Endothelial cell (in vitro differentiated cells): ENCODE measurements around the gene IFNA16. TPM values are rescaled to one million over a fixed set of nuclear protein-coding genes. Genes with fewer than 3 reads are reported as not detected.
"Not testable (repeated sequence)": the region's sequence is repeated elsewhere in the genome, so short reads cannot be mapped to it uniquely, and the experiment has no call there.

Source experiments
- DNase-seq: peaks from one replicate; pipeline ENCODE4 v3.0.0; 2021; ENCODE audit warnings: low spot score
- H3K27ac Mint-ChIP-seq: one replicate; pipeline ENCODE4 v1.8.0; 2021; ENCODE audit warnings: mixed read lengths, inconsistent platforms; ENCODE audit not compliant: unreplicated experiment
- H3K27me3 Mint-ChIP-seq: one replicate; pipeline ENCODE4 v1.8.0; 2021; ENCODE audit warnings: mild to moderate bottlenecking, moderate library complexity, mixed read lengths, inconsistent platforms; ENCODE audit not compliant: unreplicated experiment
- H3K36me3 Mint-ChIP-seq: one replicate; pipeline ENCODE4 v1.8.0; 2021; ENCODE audit warnings: mild to moderate bottlenecking, low read depth, mixed read lengths, inconsistent platforms; ENCODE audit not compliant: unreplicated experiment
- H3K4me1 Mint-ChIP-seq: one replicate; pipeline ENCODE4 v1.8.0; 2021; ENCODE audit warnings: mild to moderate bottlenecking, mixed read lengths, inconsistent platforms; ENCODE audit not compliant: unreplicated experiment
- H3K4me3 Mint-ChIP-seq: one replicate; pipeline ENCODE4 v1.8.0; 2021; ENCODE audit warnings: mild to moderate bottlenecking, mixed read lengths, inconsistent platforms; ENCODE audit not compliant: unreplicated experiment
- H3K9me3 Mint-ChIP-seq: one replicate; pipeline ENCODE4 v1.8.0; 2021; ENCODE audit warnings: mixed read lengths, inconsistent platforms; ENCODE audit not compliant: unreplicated experiment
- total RNA-seq: library from RNA; stranded (reverse); fragmentation: NEBNext Ultra II Directional; extraction: Animal tissue kit (Norgen Biotek cat#: 25700); gene quantifications from one replicate; pipeline ENCODE4 v1.2.1, GENCODE V29; 2021; ENCODE audit not compliant: unreplicated experiment
- TF ChIP-seq, protein P1 (sequence below): fragments of 200-600 bp; sonication (generic); IDR thresholded peaks from one replicate; pipeline ENCODE4 v1.5.0; 2021; ENCODE audit warnings: antibody characterized with exemption; ENCODE audit not compliant: unreplicated experiment

Gene IFNA16
- total RNA-seq, 1 donor from 2014 or later = not detected

DNA sequence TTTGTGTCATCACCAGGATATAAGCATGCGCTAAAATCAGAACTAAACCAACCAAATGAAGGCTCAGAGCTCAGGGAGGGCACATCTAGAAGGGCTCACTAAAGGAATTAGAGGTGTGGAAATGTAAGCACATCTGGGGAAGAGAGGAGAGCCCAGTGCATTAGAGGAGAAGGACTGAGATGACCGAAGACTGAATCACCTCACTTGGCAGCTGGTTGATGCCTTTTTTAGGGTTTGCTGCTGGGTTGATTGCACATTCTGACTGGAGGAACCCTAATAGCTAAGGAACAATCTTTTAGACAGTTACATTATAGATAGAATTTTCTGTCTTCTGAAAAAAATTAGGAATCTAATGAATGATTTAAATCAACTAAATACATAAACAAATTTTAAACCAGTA lies 42.4 kb downstream of the IFNA16 start:
- Mint-ChIP-seq H3K4me3 (no peak overlapping the region), H3K9me3 (no peaks in the 10 kb centered on the region), H3K4me1 (no peaks in the 10 kb centered on the region), H3K27ac (no peak overlapping the region), H3K36me3 (no peaks in the 10 kb centered on the region), H3K27me3 (peaks cover 2% of the 10 kb centered on the region)
- no peak for DNase-seq
- TF ChIP-seq, protein P1, sequence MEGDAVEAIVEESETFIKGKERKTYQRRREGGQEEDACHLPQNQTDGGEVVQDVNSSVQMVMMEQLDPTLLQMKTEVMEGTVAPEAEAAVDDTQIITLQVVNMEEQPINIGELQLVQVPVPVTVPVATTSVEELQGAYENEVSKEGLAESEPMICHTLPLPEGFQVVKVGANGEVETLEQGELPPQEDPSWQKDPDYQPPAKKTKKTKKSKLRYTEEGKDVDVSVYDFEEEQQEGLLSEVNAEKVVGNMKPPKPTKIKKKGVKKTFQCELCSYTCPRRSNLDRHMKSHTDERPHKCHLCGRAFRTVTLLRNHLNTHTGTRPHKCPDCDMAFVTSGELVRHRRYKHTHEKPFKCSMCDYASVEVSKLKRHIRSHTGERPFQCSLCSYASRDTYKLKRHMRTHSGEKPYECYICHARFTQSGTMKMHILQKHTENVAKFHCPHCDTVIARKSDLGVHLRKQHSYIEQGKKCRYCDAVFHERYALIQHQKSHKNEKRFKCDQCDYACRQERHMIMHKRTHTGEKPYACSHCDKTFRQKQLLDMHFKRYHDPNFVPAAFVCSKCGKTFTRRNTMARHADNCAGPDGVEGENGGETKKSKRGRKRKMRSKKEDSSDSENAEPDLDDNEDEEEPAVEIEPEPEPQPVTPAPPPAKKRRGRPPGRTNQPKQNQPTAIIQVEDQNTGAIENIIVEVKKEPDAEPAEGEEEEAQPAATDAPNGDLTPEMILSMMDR = no peak

DNA sequence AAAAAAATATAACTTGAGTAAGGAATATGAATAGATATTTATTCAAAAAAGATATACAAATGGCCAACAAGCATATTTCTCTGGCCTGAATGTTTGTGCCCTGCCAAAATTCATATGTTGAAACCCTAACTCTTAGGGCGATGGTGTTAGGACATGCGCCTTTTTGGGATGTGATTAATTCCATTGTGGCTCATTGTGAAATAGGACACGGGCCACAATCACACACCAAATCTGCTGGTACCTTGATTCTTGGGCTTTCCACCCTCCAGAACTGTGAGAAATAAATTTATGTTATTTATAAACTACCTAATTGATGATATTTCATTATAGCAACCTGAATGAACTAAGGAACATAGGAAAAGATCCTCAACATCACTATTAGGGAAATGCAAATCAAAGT lies 45.0 kb downstream of the IFNA16 start:
- peaks cover 2% of the 10 kb centered on the region for H3K27me3 Mint-ChIP-seq
- TF ChIP-seq, protein P1 = no peak
- no peak overlapping the region for H3K27ac Mint-ChIP-seq
- H3K4me3 Mint-ChIP-seq = no peak overlapping the region
- no peaks in the 10 kb centered on the region for H3K4me1 Mint-ChIP-seq
- H3K9me3 Mint-ChIP-seq = no peaks in the 10 kb centered on the region
- no peaks in the 10 kb centered on the region for H3K36me3 Mint-ChIP-seq
- DNase-seq = no peak

DNA sequence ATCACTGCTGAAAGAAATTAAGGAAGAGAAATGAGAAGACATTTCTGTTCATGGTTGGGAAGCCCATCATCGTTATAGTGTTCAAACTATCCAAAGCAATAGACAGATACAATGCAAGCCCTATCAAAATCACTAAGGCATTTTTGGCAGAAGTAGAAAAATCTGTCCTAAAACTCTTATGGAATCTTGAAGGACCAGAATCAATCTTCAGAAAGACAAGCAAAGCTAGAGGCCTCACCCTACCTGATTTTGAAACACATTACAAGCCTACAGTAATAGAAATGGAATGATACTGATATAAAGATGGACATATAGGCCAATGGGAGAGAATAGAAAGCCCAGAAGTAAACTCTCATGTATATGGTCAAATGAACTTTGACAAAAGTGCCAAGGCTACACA lies 45.8 kb downstream of the IFNA16 start:
- Mint-ChIP-seq H3K27ac (no peak overlapping the region), H3K9me3 (no peaks in the 10 kb centered on the region), H3K4me3 (no peak overlapping the region), H3K27me3 (no peaks in the 10 kb centered on the region), H3K4me1 (no peaks in the 10 kb centered on the region), H3K36me3 (no peaks in the 10 kb centered on the region)
- TF ChIP-seq, protein P1 = no peak
- DNase-seq = no peak

DNA sequence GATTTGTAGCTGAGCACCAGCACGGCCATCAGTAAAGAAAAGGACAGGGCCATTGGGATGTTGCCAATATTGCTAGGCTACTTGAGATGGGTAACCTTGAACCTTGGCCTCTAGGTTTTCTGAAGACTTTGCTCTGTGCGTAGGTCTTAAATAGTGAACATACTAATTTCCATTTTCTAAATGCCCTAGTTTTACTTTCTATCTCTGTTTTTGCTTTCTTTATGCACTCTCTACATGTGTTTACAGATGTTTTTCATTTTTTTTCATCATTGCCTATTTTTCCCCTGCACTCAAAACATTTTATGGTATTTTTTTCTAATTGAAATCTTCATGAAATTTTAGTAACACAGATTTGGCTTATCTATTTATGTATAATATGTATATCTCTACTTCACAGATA lies 50.6 kb downstream of the IFNA16 start, which contains the start of gene IFNA21:
Gene IFNA21 (minus strand): TSS at position 101 of the 400 bp plus-strand sequence. CDS start 48 bp downstream, at position 53.
- not testable (repeated sequence) for H3K27me3 Mint-ChIP-seq, H3K36me3 Mint-ChIP-seq, DNase-seq, H3K27ac Mint-ChIP-seq, H3K4me1 Mint-ChIP-seq, H3K9me3 Mint-ChIP-seq, H3K4me3 Mint-ChIP-seq

Other genes with a start within 250 kb of the IFNA16 start
- gene HACD4, start 185.7 kb downstream of the IFNA16 start, total RNA-seq = 5.7 TPM
- gene IFNB1, start 139.4 kb downstream of the IFNA16 start, total RNA-seq = not detected
- gene IFNW1, start 75.5 kb downstream of the IFNA16 start, total RNA-seq = not detected
- gene IFNA21, start 50.7 kb downstream of the IFNA16 start, total RNA-seq = not detected
- not detected for gene IFNA4, start 29.7 kb downstream of the IFNA16 start, total RNA-seq
- gene IFNA7, start 15.1 kb downstream of the IFNA16 start, total RNA-seq = not detected
- not detected for gene IFNA10, start 10.2 kb downstream of the IFNA16 start, total RNA-seq
- gene IFNA17, start 10.9 kb upstream of the IFNA16 start, total RNA-seq = not detected
- gene IFNA14, start 22.7 kb upstream of the IFNA16 start, total RNA-seq = not detected
- not detected for gene IFNA5, start 88.0 kb upstream of the IFNA16 start, total RNA-seq
- 39.5 TPM for gene KLHL9, start 118.1 kb upstream of the IFNA16 start, total RNA-seq
- not detected for gene IFNA6, start 133.6 kb upstream of the IFNA16 start, total RNA-seq
- not detected for gene IFNA13, start 150.7 kb upstream of the IFNA16 start, total RNA-seq
- not detected for gene IFNA2, start 168.1 kb upstream of the IFNA16 start, total RNA-seq
- not detected for gene IFNA8, start 191.8 kb upstream of the IFNA16 start, total RNA-seq
- not detected for gene IFNA1, start 223.1 kb upstream of the IFNA16 start, total RNA-seq